NCI-H524 (cell line): ENCODE data around the gene ENC1.

ENCODE experiments used
- DNase-seq, 2 experiments: peaks; one replicate each; lab custom pipeline; 2025; lab: John Stamatoyannopoulos, UW

The ENC1 gene

GRCh38 chr5:74655716-74656115 lies 15.2 kb upstream of the ENC1 start:
- no peak for DNase-seq

GRCh38 chr5:74655206-74655605 lies 14.7 kb upstream of the ENC1 start:
- DNase-seq = no peak

- DNase-seq = no peak
Observed at GRCh38 chr5:74653991-74654390, 13.5 kb upstream of the ENC1 start.

- no peak for DNase-seq
Observed at GRCh38 chr5:74652576-74652975, 12.0 kb upstream of the ENC1 start.

GRCh38 chr5:74651710-74652109 lies 11.2 kb upstream of the ENC1 start:
- DNase-seq = no peak

- DNase-seq = no peak
Observed at GRCh38 chr5:74649421-74649973, 9.0 kb upstream of the ENC1 start.

GRCh38 chr5:74648835-74649293 lies 8.3 kb upstream of the ENC1 start:
- DNase-seq = peak; percentile 35 to 59

GRCh38 chr5:74647096-74647495 lies 6.6 kb upstream of the ENC1 start:
- DNase-seq = peak in 1 of 2 experiments; percentile 31

GRCh38 chr5:74643111-74643562 lies 2.6 kb upstream of the ENC1 start:
- DNase-seq = no peak

- no peak for DNase-seq
Observed at GRCh38 chr5:74642543-74642863, 2.0 kb upstream of the ENC1 start.

- peak; percentile 67 to 85 for DNase-seq
Observed at GRCh38 chr5:74641735-74642542, 1.4 kb upstream of the ENC1 start.

GRCh38 chr5:74640954-74641734 lies 616 bp upstream of the ENC1 start:
- DNase-seq = peak; percentile 82 to 88

GRCh38 chr5:74639807-74640449 lies 600 bp downstream of the ENC1 start:
- peak in 1 of 2 experiments; percentile 58 for DNase-seq

GRCh38 chr5:74638970-74639806 lies 1.3 kb downstream of the ENC1 start:
- peak in 1 of 2 experiments; percentile 38 for DNase-seq

- DNase-seq = peak in 1 of 2 experiments; percentile 16
Observed at GRCh38 chr5:74638544-74638969, 2.0 kb downstream of the ENC1 start.

- no peak for DNase-seq
Observed at GRCh38 chr5:74636552-74636951, 4.0 kb downstream of the ENC1 start.

GRCh38 chr5:74636149-74636548 lies 4.4 kb downstream of the ENC1 start:
- no peak for DNase-seq

GRCh38 chr5:74634611-74635286 lies 5.8 kb downstream of the ENC1 start:
- no peak for DNase-seq

- DNase-seq = no peak
Observed at GRCh38 chr5:74633695-74634094, 6.8 kb downstream of the ENC1 start.

GRCh38 chr5:74632947-74633356 lies 7.6 kb downstream of the ENC1 start:
- no peak for DNase-seq
